Fibroblast of lung (primary cell): ENCODE results near the gene PITRM1.

Source experiments
- EZH2 ChIP-seq: IDR thresholded peaks from 2 replicates; pipeline ENCODE4 v1.5.1; 2012; ENCODE audit warnings: low read length, control low read depth, mild to moderate bottlenecking; ENCODE audit errors: missing control alignments
- TF ChIP-seq, protein P1 (sequence below), 2 donors: IDR thresholded peaks in 1 of 2; conservative IDR thresholded peaks in 1 of 2; 1 replicate in 1 of 2; 2 replicates in 1 of 2; pipeline ENCODE4 v1.5.1; 2011 to 2012; ENCODE audit warnings: low read length in 2 of 2, control low read depth in 1 of 2, inconsistent platforms in 1 of 2, low read depth in 1 of 2, mild to moderate bottlenecking in 1 of 2

DNA sequence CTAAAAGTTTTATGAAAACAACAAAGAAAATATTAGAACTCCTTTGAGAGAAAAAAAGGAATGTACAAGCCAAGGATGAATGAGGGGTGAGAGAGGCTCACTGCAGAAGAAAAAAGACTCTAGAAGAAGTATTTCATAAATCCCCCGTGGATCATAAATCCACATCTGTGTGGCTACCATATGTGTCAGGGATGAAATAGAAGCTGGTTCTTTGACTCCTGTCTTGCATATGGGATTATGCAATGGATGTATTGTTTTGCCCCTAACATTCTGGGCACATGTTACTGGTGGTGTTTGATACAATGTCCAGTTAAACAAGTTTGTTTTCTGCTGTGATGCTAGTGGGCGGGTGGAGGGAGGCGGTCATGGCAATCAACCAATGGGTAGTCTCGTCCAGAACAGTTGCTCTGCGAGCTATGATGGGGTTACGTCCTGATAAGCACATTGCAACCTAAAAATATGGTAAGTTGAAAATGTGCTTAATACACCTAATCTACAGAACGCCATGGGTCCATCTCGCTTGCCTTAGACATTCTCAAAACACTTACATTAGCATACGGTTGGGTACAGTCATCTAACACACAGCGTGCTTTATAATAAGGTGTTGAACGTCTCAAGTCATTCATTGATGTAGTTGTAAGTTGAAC lies 34.1 kb upstream of the PITRM1 start:
- TF ChIP-seq, protein P1, sequence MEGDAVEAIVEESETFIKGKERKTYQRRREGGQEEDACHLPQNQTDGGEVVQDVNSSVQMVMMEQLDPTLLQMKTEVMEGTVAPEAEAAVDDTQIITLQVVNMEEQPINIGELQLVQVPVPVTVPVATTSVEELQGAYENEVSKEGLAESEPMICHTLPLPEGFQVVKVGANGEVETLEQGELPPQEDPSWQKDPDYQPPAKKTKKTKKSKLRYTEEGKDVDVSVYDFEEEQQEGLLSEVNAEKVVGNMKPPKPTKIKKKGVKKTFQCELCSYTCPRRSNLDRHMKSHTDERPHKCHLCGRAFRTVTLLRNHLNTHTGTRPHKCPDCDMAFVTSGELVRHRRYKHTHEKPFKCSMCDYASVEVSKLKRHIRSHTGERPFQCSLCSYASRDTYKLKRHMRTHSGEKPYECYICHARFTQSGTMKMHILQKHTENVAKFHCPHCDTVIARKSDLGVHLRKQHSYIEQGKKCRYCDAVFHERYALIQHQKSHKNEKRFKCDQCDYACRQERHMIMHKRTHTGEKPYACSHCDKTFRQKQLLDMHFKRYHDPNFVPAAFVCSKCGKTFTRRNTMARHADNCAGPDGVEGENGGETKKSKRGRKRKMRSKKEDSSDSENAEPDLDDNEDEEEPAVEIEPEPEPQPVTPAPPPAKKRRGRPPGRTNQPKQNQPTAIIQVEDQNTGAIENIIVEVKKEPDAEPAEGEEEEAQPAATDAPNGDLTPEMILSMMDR (conservative IDR thresholded peaks at IDR 0.05 in 1 of 2, IDR thresholded peaks at IDR 0.05 in 1 of 2; ENCODE audit: low read depth in 1 of 2, low read length in 2 of 2) = no peak
- no peak for TF ChIP-seq EZH2
